ENCODE measurements around the gene LIME1. TPM values are rescaled to one million over a fixed set of nuclear protein-coding genes. Genes with fewer than 3 reads are reported as not detected.

LIME1 gene
- total and polyA plus RNA-seq, 7 experiments from 2014 or later, result 96.8 to 366 (median 107) TPM

DNA sequence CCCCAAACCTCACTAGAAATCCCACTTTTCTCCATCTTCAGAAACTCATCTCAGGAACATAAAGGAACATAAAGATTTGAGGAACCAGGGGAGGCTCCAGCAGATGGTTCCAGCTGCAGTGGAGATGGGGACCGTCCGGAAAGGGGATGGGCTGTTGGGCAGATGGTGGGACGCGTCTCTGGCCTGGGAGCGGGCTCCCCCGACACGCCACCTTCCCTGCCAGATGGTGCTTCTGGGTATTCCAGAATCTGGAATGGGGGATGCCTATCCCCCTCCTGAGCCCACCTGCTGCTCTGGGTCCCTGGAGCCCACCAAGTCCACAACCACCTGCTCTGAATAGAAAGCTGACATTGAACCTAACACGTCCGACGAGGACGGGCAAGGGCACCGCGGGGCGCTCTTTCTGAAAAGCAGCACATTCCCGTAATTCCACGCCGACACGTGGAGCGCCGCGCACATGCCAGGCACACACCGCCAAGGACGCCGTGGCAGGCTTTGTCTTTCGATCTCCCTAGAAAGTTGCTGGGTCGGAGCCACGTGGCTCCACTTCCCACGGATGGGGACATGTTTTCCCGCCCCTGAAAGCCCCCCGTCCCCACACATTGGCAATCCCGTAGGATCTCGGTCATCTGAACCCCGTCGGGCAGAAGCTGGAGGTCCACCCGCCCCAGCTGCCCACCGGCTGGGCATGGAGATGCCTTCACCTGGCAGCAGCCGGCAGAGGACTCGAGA, 30.4 kb downstream of the LIME1 start:
- Histone ChIP-seq H3K9me3 (ENCODE audit: control insufficient read depth in 2 of 3, low read length in 3 of 3) (no peaks in the 10 kb centered on the region), H3K27me3 (ENCODE audit: control insufficient read depth in 2 of 2, insufficient read depth in 2 of 2, low read length in 2 of 2) (no peaks in the 10 kb centered on the region), H3K4me1 (ENCODE audit: control insufficient read depth in 2 of 2, insufficient read depth in 2 of 2, low read length in 2 of 2) (no peaks in the 10 kb centered on the region), H3K27ac (ENCODE audit: low read depth, low read length) (no peak overlapping the region), H3K4me3 (ENCODE audit: low read length) (no peak overlapping the region), H3K36me3 (ENCODE audit: control insufficient read depth in 2 of 3, insufficient read depth in 3 of 3, low read length in 3 of 3) (no peaks in the 10 kb centered on the region)
- no peak for DNase-seq
- Mint-ChIP-seq H3K4me1 (no peaks in the 10 kb centered on the region), H3K9me3 (no peaks in the 10 kb centered on the region), H3K4me3 (no peak overlapping the region), H3K36me3 (no peaks in the 10 kb centered on the region), H3K27me3 (peaks cover 0 to 10% (median 0%) of the 10 kb centered on the region in 5 donors), H3K27ac (no peak overlapping the region)
- CTCF ChIA-PET, result interaction anchor here (0.6 to 1.3 kb wide), 2 partner anchors 10 to 15 kb away, joined by 5 to 6 read pairs; no protein-coding TSS in a partner anchor
- ATAC-seq, result no peak
- POLR2A ChIA-PET, result interaction anchor here (1.4 to 1.6 kb wide), 2 partner anchors 16 to 26 kb away, joined by 5 read pairs; no protein-coding TSS in a partner anchor
- intact Hi-C loops (cut with micrococcal nuclease), result no loop called here

DNA sequence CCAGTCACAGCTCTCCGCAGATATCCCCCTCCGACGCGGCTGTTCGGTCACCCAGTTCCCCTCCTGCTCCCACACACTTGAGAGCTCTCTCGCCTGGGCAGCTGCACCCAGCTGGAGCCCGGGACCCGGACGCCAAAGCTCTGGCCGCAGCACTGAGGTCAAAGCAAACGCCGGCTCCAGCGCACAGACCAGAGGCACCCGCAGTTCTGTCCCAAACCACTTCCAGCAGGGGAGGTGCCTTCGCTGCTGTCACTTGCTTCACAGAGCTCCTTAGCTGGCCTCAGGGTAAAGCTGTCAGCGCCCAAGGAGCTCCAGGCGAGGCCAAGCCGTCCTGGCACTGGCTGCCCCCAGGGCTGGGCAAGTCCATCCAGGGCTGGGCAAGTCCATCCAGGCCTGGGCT, 31.0 kb downstream of the LIME1 start:
- Mint-ChIP-seq H3K4me1 (no peaks in the 10 kb centered on the region), H3K27me3 (peaks cover 0 to 6% (median 0%) of the 10 kb centered on the region in 5 donors), H3K4me3 (no peak overlapping the region), H3K27ac (peak overlapping the region in 1 of 9 donors; percentile 67), H3K36me3 (no peaks in the 10 kb centered on the region), H3K9me3 (no peaks in the 10 kb centered on the region)
- CTCF ChIA-PET, result interaction anchor here (0.6 to 1.3 kb wide), 2 partner anchors 9 to 14 kb away, joined by 5 to 6 read pairs; no protein-coding TSS in a partner anchor
- no peaks in the 10 kb centered on the region for H3K9me3 ChIP-seq (ENCODE audit: control insufficient read depth in 2 of 3, low read length in 3 of 3)
- no peaks in the 10 kb centered on the region for H3K36me3 ChIP-seq (ENCODE audit: control insufficient read depth in 2 of 3, insufficient read depth in 3 of 3, low read length in 3 of 3)
- no peak for ATAC-seq
- no peak overlapping the region for H3K27ac ChIP-seq (ENCODE audit: low read depth, low read length)
- DNase-seq, result no peak
- no peaks in the 10 kb centered on the region for H3K27me3 ChIP-seq (ENCODE audit: control insufficient read depth in 2 of 2, insufficient read depth in 2 of 2, low read length in 2 of 2)
- intact Hi-C loops (cut with micrococcal nuclease), result no loop called here
- H3K4me3 ChIP-seq (ENCODE audit: low read length), result no peak overlapping the region
- POLR2A ChIA-PET, result interaction anchor here (1.4 to 1.6 kb wide), 2 partner anchors 17 to 27 kb away, joined by 5 read pairs; no protein-coding TSS in a partner anchor
- no peaks in the 10 kb centered on the region for H3K4me1 ChIP-seq (ENCODE audit: control insufficient read depth in 2 of 2, insufficient read depth in 2 of 2, low read length in 2 of 2)

DNA sequence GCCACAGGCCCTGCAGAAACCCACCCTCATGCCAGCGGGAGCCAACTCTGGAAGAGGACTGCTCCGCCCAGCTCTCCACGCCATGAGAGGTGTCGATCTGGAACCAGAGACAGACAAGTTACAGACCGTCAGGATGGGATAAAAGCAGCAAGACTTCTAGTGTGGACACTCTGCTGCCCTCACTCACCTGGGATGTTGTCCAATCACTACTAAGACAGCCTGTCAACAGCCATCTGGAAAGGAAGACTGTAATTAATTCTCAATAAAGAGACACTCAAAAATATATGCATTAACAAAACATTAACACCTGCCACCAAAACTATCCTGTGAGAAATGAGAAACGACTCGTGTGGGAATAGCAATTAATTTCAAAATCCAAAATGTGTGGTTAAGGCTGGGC, 31.4 kb downstream of the LIME1 start:
- Mint-ChIP-seq H3K4me1 (no peaks in the 10 kb centered on the region), H3K27ac (peak overlapping the region in 1 of 9 donors; percentile 55), H3K36me3 (no peaks in the 10 kb centered on the region), H3K4me3 (no peak overlapping the region), H3K27me3 (peaks cover 0 to 6% (median 0%) of the 10 kb centered on the region in 5 donors), H3K9me3 (no peaks in the 10 kb centered on the region)
- POLR2A ChIA-PET, result interaction anchor here (1.4 to 1.6 kb wide), 2 partner anchors 17 to 27 kb away, joined by 5 read pairs; no protein-coding TSS in a partner anchor
- Histone ChIP-seq H3K4me1 (ENCODE audit: control insufficient read depth in 2 of 2, insufficient read depth in 2 of 2, low read length in 2 of 2) (no peaks in the 10 kb centered on the region), H3K9me3 (ENCODE audit: control insufficient read depth in 2 of 3, low read length in 3 of 3) (no peaks in the 10 kb centered on the region), H3K36me3 (ENCODE audit: control insufficient read depth in 2 of 3, insufficient read depth in 3 of 3, low read length in 3 of 3) (no peaks in the 10 kb centered on the region), H3K27me3 (ENCODE audit: control insufficient read depth in 2 of 2, insufficient read depth in 2 of 2, low read length in 2 of 2) (no peaks in the 10 kb centered on the region), H3K4me3 (ENCODE audit: low read length) (no peak overlapping the region), H3K27ac (ENCODE audit: low read depth, low read length) (no peak overlapping the region)
- no peak for DNase-seq
- ATAC-seq, result no peak
- intact Hi-C loops (cut with micrococcal nuclease), result no loop called here
- CTCF ChIA-PET, result interaction anchor here (0.7 to 0.9 kb wide), 2 partner anchors 15 to 428 kb away, joined by 3 to 4 read pairs; no protein-coding TSS in a partner anchor

DNA sequence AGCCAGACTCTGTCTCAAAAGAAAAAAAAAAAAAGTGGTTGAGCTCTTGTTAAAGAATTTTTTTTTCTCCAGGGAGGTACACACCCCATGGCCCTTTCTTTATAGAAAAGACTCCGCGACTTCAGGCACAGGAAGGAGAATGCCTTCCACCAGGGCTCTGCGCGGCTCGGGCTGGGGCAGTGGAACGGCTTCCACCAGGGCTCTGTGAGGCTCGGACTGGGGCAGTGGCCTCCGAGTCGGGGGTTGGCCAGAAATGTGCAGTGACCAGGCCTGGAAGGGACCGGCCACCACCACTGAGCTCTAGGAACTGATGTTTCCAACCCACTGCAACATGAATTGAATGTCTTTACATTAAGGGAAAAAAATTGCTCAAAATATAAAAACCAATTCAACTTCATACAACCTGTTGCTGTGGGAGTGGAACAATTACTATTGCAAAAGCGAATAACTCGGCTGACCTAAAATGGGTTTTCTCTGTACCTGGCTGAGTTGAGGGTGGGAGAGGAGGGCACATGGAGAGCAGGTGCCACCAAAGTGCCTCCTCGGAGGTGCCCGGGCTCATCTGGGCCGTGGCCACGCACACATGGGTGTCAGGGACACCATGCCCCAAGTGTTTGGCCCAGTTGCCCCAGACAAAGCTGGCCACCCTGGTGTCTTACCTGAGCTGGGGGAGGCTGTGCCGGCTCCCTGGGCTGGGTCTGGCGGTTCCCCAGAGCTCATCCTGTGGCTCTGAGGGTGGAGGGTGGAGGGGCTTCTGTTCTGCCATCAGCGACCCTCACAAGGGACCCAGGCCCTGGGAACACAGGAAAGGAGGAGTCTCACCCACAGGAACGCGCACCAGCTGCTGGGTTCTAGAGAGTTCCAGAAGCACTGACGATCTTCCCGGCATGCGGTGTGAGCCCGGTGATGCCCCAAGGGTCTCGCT, 32.4 kb downstream of the LIME1 start:
- H3K27me3 Mint-ChIP-seq, result peaks cover 0 to 3% (median 0%) of the 10 kb centered on the region in 5 donors
- Histone ChIP-seq H3K36me3 (ENCODE audit: control insufficient read depth in 2 of 3, insufficient read depth in 3 of 3, low read length in 3 of 3) (no peaks in the 10 kb centered on the region), H3K4me1 (ENCODE audit: control insufficient read depth in 2 of 2, insufficient read depth in 2 of 2, low read length in 2 of 2) (no peaks in the 10 kb centered on the region), H3K27ac (ENCODE audit: low read depth, low read length) (no peak overlapping the region), H3K4me3 (ENCODE audit: low read length) (no peak overlapping the region), H3K27me3 (ENCODE audit: control insufficient read depth in 2 of 2, insufficient read depth in 2 of 2, low read length in 2 of 2) (no peaks in the 10 kb centered on the region), H3K9me3 (ENCODE audit: control insufficient read depth in 2 of 3, low read length in 3 of 3) (no peaks in the 10 kb centered on the region)
- intact Hi-C loops (cut with micrococcal nuclease), result no loop called here
- DNase-seq (no peak), ATAC-seq (no peak)
- H3K4me3 Mint-ChIP-seq, result no peak overlapping the region
- H3K27ac Mint-ChIP-seq, result no peak overlapping the region
- CTCF ChIA-PET, result interaction anchor here (0.7 to 0.9 kb wide), 2 partner anchors 14 to 427 kb away, joined by 3 to 4 read pairs; no protein-coding TSS in a partner anchor
- no peaks in the 10 kb centered on the region for H3K9me3 Mint-ChIP-seq
- H3K4me1 Mint-ChIP-seq, result no peaks in the 10 kb centered on the region
- POLR2A ChIA-PET, result interaction anchor here (1.4 to 1.6 kb wide), 2 partner anchors 18 to 28 kb away, joined by 5 read pairs; no protein-coding TSS in a partner anchor
- no peaks in the 10 kb centered on the region for H3K36me3 Mint-ChIP-seq

DNA sequence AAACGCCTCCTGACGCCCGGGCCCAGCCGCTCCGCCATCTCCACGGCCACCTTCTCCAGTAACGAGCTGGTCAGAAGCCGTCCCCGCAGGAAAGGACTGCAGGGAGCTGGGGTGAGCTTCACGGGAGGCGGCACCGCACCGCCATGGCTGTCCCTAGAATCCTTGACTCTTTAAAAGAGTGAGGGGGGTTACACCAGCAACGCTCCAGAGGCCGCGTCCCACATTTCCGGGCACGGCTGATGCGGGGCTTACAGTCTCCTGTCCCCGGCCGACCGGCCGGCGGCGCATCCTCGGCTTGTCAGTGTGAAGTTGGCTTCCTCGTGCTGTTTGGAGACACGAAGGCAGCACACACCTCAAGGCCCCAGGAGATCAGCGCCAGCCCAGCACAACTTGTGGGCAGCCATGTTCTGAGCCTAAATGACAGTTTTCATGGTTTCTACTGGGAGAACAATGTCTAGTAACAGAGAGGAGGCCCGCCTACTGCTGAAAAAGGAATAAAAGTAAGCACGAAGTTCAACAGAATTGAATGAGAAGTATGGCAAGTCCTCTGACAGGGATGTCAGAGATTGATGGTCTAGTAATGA, 33.5 kb downstream of the LIME1 start:
- ChIA-PET CTCF (interaction anchor here (0.7 kb wide), 1 partner anchor 330 kb away, joined by 3 read pairs; no protein-coding TSS in a partner anchor), POLR2A (no interaction called here)
- H3K4me3 Mint-ChIP-seq, result no peak overlapping the region
- H3K4me1 ChIP-seq (ENCODE audit: control insufficient read depth in 2 of 2, insufficient read depth in 2 of 2, low read length in 2 of 2), result no peaks in the 10 kb centered on the region
- DNase-seq (no peak), ATAC-seq (no peak)
- H3K4me1 Mint-ChIP-seq, result peaks cover 0 to 6% (median 5%) of the 10 kb centered on the region in 7 donors
- intact Hi-C loops (cut with micrococcal nuclease), result no loop called here
- no peaks in the 10 kb centered on the region for H3K9me3 ChIP-seq (ENCODE audit: control insufficient read depth in 2 of 3, low read length in 3 of 3)
- H3K9me3 Mint-ChIP-seq, result no peaks in the 10 kb centered on the region
- H3K36me3 Mint-ChIP-seq, result peaks cover 0 to 1% (median 0%) of the 10 kb centered on the region in 5 donors
- H3K27ac Mint-ChIP-seq, result no peak overlapping the region
- H3K27me3 ChIP-seq (ENCODE audit: control insufficient read depth in 2 of 2, insufficient read depth in 2 of 2, low read length in 2 of 2), result no peaks in the 10 kb centered on the region
- no peak overlapping the region for H3K27ac ChIP-seq (ENCODE audit: low read depth, low read length)
- no peak overlapping the region for H3K4me3 ChIP-seq (ENCODE audit: low read length)
- peaks cover 0 to 5% (median 0%) of the 10 kb centered on the region in 5 donors for H3K27me3 Mint-ChIP-seq
- no peaks in the 10 kb centered on the region for H3K36me3 ChIP-seq (ENCODE audit: control insufficient read depth in 2 of 3, insufficient read depth in 3 of 3, low read length in 3 of 3)

DNA sequence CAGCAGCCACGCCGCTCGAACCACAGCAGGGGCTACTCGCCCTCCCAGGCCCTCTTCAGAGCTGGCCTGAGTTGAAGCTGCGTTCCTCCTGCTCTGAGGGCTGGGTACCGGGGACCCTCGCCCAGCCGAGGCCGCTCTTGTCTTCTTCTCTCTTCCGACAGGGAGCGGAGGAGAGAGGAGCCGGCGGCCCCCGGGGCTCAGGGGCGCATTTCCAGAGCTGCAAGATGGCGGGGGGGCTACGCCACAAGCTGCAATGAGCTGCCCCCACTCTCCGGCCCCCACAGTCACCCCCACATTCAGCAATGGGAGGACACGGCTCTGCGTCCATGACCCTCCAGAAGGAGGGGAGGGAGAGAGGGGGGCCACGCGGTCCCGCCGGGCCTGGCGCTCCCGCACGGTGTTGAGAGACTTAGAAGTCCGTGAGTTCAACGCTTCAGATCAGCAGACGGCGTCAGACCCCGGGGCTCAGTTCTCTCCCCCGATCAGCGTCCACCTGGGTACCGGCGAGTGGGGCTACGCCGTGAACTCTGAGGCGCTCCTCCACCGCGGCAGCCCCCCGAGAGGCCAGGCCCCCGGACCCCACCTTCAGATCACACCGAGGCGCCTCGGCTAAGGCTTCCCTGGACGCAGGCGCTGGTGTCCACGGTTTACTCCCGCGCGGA, 34.7 kb downstream of the LIME1 start:
- CTCF ChIA-PET, result no interaction called here
- Histone ChIP-seq H3K4me3 (ENCODE audit: low read length) (no peak overlapping the region), H3K4me1 (ENCODE audit: control insufficient read depth in 2 of 2, insufficient read depth in 2 of 2, low read length in 2 of 2) (no peaks in the 10 kb centered on the region), H3K36me3 (ENCODE audit: control insufficient read depth in 2 of 3, insufficient read depth in 3 of 3, low read length in 3 of 3) (no peaks in the 10 kb centered on the region), H3K27ac (ENCODE audit: low read depth, low read length) (no peak overlapping the region), H3K9me3 (ENCODE audit: control insufficient read depth in 2 of 3, low read length in 3 of 3) (no peaks in the 10 kb centered on the region), H3K27me3 (ENCODE audit: control insufficient read depth in 2 of 2, insufficient read depth in 2 of 2, low read length in 2 of 2) (no peaks in the 10 kb centered on the region)
- no peak overlapping the region for H3K27ac Mint-ChIP-seq
- no peaks in the 10 kb centered on the region for H3K9me3 Mint-ChIP-seq
- H3K4me1 Mint-ChIP-seq, result peaks cover 0 to 6% (median 5%) of the 10 kb centered on the region in 7 donors
- intact Hi-C loops (cut with micrococcal nuclease), result no loop called here
- POLR2A ChIA-PET, result no interaction called here
- ATAC-seq (no peak), DNase-seq (no peak)
- H3K4me3 Mint-ChIP-seq, result no peak overlapping the region
- peaks cover 0 to 1% (median 0%) of the 10 kb centered on the region in 5 donors for H3K36me3 Mint-ChIP-seq
- peaks cover 0 to 2% (median 0%) of the 10 kb centered on the region in 5 donors for H3K27me3 Mint-ChIP-seq

All from naive thymus-derived CD4-positive, alpha-beta T cell (primary cell).